Activated CD8-positive, alpha-beta memory T cell treated with anti-CD3 and anti-CD28 coated beads for 1 hour (primary cell): ENCODE measurements around the gene MACROH2A2.
"Not testable (repeated sequence)": the region's sequence is repeated elsewhere in the genome, so short reads cannot be mapped to it uniquely, and the experiment has no call there.

Source experiments
- DNase-seq, 2 donors: peaks; one replicate each; pipeline ENCODE4 v3.0.0-alpha.2; 2020; ENCODE audit warnings: low read depth in 1 of 2; ENCODE audit errors: extremely low read depth in 1 of 2

Gene MACROH2A2

GRCh38 chr10:70146489-70147258 is 94.0 kb downstream of the MACROH2A2 start, which contains the start of gene TYSND1:
Gene TYSND1, minus strand, starts transcription at chr10:70146700. Its CDS starts 114 bp downstream, at chr10:70146586.
- peak; percentile 83 to 84 for DNase-seq

GRCh38 chr10:70147259-70147625 is 94.6 kb downstream of the MACROH2A2 start:
- DNase-seq: no peak

DNA sequence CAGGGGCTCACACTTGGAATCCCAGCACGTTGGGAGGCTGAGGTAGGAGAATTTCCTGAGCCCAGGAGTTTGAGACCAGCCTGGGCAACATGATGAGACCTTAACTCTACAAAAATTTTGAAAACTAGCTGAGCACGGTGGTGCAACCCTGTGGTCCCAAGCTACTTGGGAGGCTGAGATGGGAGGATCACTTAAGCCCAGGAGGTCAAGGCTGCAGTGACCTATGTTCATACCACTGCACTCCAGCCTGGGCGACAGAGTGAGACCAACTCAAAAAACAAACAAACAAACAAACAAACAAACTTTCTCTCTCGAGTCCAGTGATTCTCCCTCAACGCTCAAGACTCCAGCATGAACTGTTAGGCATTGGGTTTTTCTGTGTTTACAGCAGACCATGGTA is 95.9 kb downstream of the MACROH2A2 start:
- DNase-seq: no peak

- no peak for DNase-seq
Measured at GRCh38 chr10:70155255-70155838, 102.7 kb downstream of the MACROH2A2 start.

GRCh38 chr10:70158113-70158512 is 105.5 kb downstream of the MACROH2A2 start:
- no peak for DNase-seq

- DNase-seq: not testable (repeated sequence)
Measured at GRCh38 chr10:70159366-70159765, 106.7 kb downstream of the MACROH2A2 start.

DNA sequence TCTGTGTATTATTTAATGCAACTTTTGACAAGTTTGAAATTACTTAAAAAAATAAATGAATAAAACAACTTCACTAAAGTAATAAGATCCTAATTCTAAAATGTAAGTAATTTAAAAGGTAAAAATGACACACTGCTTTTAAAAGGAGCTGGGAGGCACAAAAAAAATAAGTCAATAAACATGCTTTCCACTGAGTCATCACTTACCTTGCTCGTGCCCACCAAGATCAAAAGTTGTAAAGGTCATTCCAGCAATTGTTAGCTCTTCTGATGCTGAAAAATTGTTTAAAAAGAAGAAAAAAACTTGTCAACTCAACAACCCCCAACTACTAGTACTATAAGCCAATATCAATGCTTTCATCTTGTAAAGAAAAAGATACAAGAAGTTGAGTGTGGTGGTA is 108.2 kb downstream of the MACROH2A2 start:
- no peak for DNase-seq
